H1 (cell line): Measurements from ENCODE around the gene MACIR. TPM values are rescaled to one million over a fixed set of nuclear protein-coding genes. Genes with fewer than 3 reads are reported as not detected.

Source experiments
- CTCF ChIA-PET: fragments of 300-600 bp; sonication (Branson Sonifier 250); formaldehyde crosslinking; loops from one replicate; lab custom pipeline; 2021; ENCODE audit not compliant: partially characterized antibody; lab: Charles Lee
- POLR2A ChIA-PET: fragments of 300-600 bp; sonication (Branson Sonifier 250); formaldehyde crosslinking; loops from one replicate; lab custom pipeline; 2021; ENCODE audit warnings: inconsistent platforms; ENCODE audit not compliant: partially characterized antibody; lab: Charles Lee
- DNase-seq, 2 experiments: peaks; one replicate each; pipeline versions ENCODE4 v3.0.0 to v3.0.0-alpha.2; 2010 to 2022; ENCODE audit warnings: low spot score in 2 of 2, low read depth in 1 of 2, mixed read lengths in 1 of 2
- FAIRE-seq: peaks from 2 replicates; lab custom pipeline; 2011; peaks lifted over from hg19 to GRCh38; lab: Jason Lieb, UNC
- H2AFZ ChIP-seq: 2 replicates; pipeline ENCODE4 v1.8.1; 2012; ENCODE audit warnings: low read length, inconsistent platforms
- H2AK5ac ChIP-seq: 2 replicates; pipeline ENCODE4 v1.6.1; 2013; ENCODE audit warnings: low read depth, low read length
- H2BK120ac ChIP-seq: replicated peaks from 2 replicates; pipeline ENCODE3; 2013; ENCODE audit warnings: low read depth, low read length, inconsistent platforms
- H2BK12ac ChIP-seq: 2 replicates; pipeline ENCODE4 v1.6.1; 2013; ENCODE audit warnings: low read depth, low read length
- H2BK15ac ChIP-seq: 2 replicates; pipeline ENCODE4 v1.6.1; 2013; ENCODE audit warnings: low read length
- H2BK20ac ChIP-seq: 2 replicates; pipeline ENCODE4 v1.6.1; 2013; ENCODE audit warnings: low read length
- H2BK5ac ChIP-seq: 2 replicates; pipeline ENCODE4 v1.6.1; 2013; ENCODE audit warnings: low read depth, low read length
- H3K14ac ChIP-seq: 2 replicates; pipeline ENCODE4 v1.6.1; 2013; ENCODE audit warnings: inconsistent platforms; ENCODE audit not compliant: insufficient read length
- H3K18ac ChIP-seq: 2 replicates; pipeline ENCODE4 v1.6.1; 2013; ENCODE audit warnings: low read length; ENCODE audit errors: extremely low read depth
- H3K23ac ChIP-seq: 2 replicates; pipeline ENCODE4 v1.6.1; 2013; ENCODE audit warnings: inconsistent platforms; ENCODE audit not compliant: insufficient read length
- H3K23me2 ChIP-seq: 2 replicates; pipeline ENCODE4 v1.6.1; 2013; ENCODE audit warnings: low read depth, low read length
- H3K27ac ChIP-seq: 2 replicates; pipeline ENCODE4 v1.6.1; 2011; ENCODE audit warnings: low read depth, low read length, inconsistent platforms
- H3K27me3 ChIP-seq, 4 experiments: replicated peaks in 1 of 4; 1 replicate in 1 of 4; 2 replicates in 3 of 4; pipeline versions ENCODE4 v1.6.1 to v1.8.1; 2011 to 2013; ENCODE audit warnings: low read length in 3 of 4, mild to moderate bottlenecking in 3 of 4, inconsistent platforms in 2 of 4, mixed read lengths in 2 of 4, moderate library complexity in 1 of 4; ENCODE audit not compliant: control insufficient read depth in 3 of 4, insufficient read depth in 3 of 4; ENCODE audit errors: extremely low read depth in 1 of 4
- H3K36me3 ChIP-seq, 4 experiments: 2 replicates each; pipeline versions ENCODE4 v1.6.1 to v1.8.1; 2011 to 2013; ENCODE audit warnings: mild to moderate bottlenecking in 4 of 4, low read length in 3 of 4, moderate library complexity in 2 of 4, control low read depth in 1 of 4, inconsistent platforms in 1 of 4; ENCODE audit not compliant: insufficient read depth in 4 of 4, control insufficient read depth in 2 of 4
- H3K4ac ChIP-seq: replicated peaks from 2 replicates; pipeline ENCODE3; 2013; ENCODE audit warnings: low read length, low read depth, mixed read lengths, inconsistent platforms; ENCODE audit not compliant: insufficient read length
- H3K4me1 ChIP-seq, 4 experiments: replicated peaks in 1 of 4; 1 replicate in 1 of 4; 2 replicates in 3 of 4; pipeline versions ENCODE4 v1.6.1 to v1.8.1; 2011 to 2013; ENCODE audit warnings: low read length in 3 of 4, inconsistent platforms in 2 of 4, mixed read lengths in 1 of 4; ENCODE audit not compliant: insufficient read depth in 4 of 4, control insufficient read depth in 3 of 4
- H3K4me2 ChIP-seq, 2 experiments: 2 replicates each; pipeline versions ENCODE4 v1.6.1 to v1.8.1; 2011 to 2013; ENCODE audit warnings: low read depth in 2 of 2, low read length in 2 of 2, control low read depth in 1 of 2, inconsistent platforms in 1 of 2, mild to moderate bottlenecking in 1 of 2; ENCODE audit not compliant: insufficient read depth in 1 of 2
- H3K4me3 ChIP-seq, 4 experiments: fragments of 200-600, 300-600 bp in 1 of 4; sonication (generic), shearing (Covaris generic), sonication (Bioruptor Twin) in 1 of 4; 2 replicates each; pipeline versions ENCODE4 v1.5.1 to v1.8.1; 2011 to 2016; ENCODE audit warnings: low read length in 4 of 4, low read depth in 3 of 4, control low read depth in 2 of 4, inconsistent platforms in 2 of 4, mild to moderate bottlenecking in 2 of 4, mixed read lengths in 1 of 4, moderate library complexity in 1 of 4; ENCODE audit not compliant: insufficient read depth in 2 of 4; ENCODE audit errors: extremely low read depth in 1 of 4
- H3K56ac ChIP-seq: replicated peaks from 2 replicates; pipeline ENCODE3; 2013; ENCODE audit warnings: low read depth, mild to moderate bottlenecking, mixed read lengths, low read length, inconsistent platforms; ENCODE audit not compliant: insufficient read length
- H3K79me1 ChIP-seq: 2 replicates; pipeline ENCODE4 v1.6.1; 2013; ENCODE audit warnings: low read depth, low read length, control low read depth
- H3K79me2 ChIP-seq, 2 experiments: 2 replicates each; pipeline versions ENCODE4 v1.6.1 to v1.8.1; 2012 to 2013; ENCODE audit warnings: low read length in 2 of 2, mild to moderate bottlenecking in 2 of 2, inconsistent platforms in 1 of 2; ENCODE audit not compliant: insufficient read depth in 2 of 2, control insufficient read depth in 1 of 2
- H3K9ac ChIP-seq, 4 experiments: replicated peaks in 1 of 4; 1 replicate in 1 of 4; 2 replicates in 3 of 4; pipeline versions ENCODE4 v1.6.1 to v1.8.1; 2011 to 2013; ENCODE audit warnings: low read depth in 3 of 4, low read length in 3 of 4, control low read depth in 2 of 4, mild to moderate bottlenecking in 2 of 4, moderate library complexity in 2 of 4, inconsistent platforms in 1 of 4; ENCODE audit errors: extremely low read depth in 1 of 4
- H3K9me3 ChIP-seq, 2 experiments: 2 replicates each; pipeline versions ENCODE4 v1.6.1 to v1.8.1; 2012 to 2013; ENCODE audit warnings: mild to moderate bottlenecking in 2 of 2, moderate library complexity in 2 of 2, control low read depth in 1 of 2, inconsistent platforms in 1 of 2, low read depth in 1 of 2, low read length in 1 of 2, mixed read lengths in 1 of 2; ENCODE audit not compliant: insufficient read depth in 2 of 2
- H4K20me1 ChIP-seq, 2 experiments: replicated peaks in 1 of 2; 2 replicates each; pipeline versions ENCODE3 to v1.8.1; 2011 to 2013; ENCODE audit warnings: inconsistent platforms in 2 of 2, low read length in 2 of 2, mild to moderate bottlenecking in 1 of 2; ENCODE audit not compliant: insufficient read depth in 2 of 2, control insufficient read depth in 1 of 2
- H4K5ac ChIP-seq: 2 replicates; pipeline ENCODE4 v1.6.1; 2013; ENCODE audit warnings: low read length, low read depth, mixed read lengths, inconsistent platforms; ENCODE audit not compliant: insufficient read length
- H4K8ac ChIP-seq: 2 replicates; pipeline ENCODE4 v1.8.0; 2013; ENCODE audit warnings: mild to moderate bottlenecking, moderate library complexity, low read length, inconsistent platforms; ENCODE audit not compliant: insufficient read depth; ENCODE audit errors: extremely low read depth
- H4K91ac ChIP-seq: replicated peaks from 2 replicates; pipeline ENCODE3; 2013; ENCODE audit warnings: low read length, mixed read lengths, inconsistent platforms; ENCODE audit not compliant: insufficient read length
- SP2 ChIP-seq: IDR thresholded peaks from 2 replicates; pipeline ENCODE4 v1.6.1; 2012; ENCODE audit warnings: mild to moderate bottlenecking, low read length, inconsistent platforms
- WGBS, 2 experiments: shearing (Covaris generic) in 1 of 2; methylation state at CpG; one replicate each; pipeline versions ENCODE4 v1.1.6 to v1.1.7; 2013 to 2015; ENCODE audit warnings: low lambda C conversion rate in 2 of 2, mixed read lengths in 2 of 2, inconsistent platforms in 1 of 2, low coverage in 1 of 2, missing lambda C conversion rate in 1 of 2; ENCODE audit not compliant: insufficient replicate concordance in 2 of 2, insufficient coverage in 1 of 2, insufficient read length in 1 of 2; ENCODE audit errors: extremely low coverage in 1 of 2, missing lambda C conversion rate in 1 of 2; 5-methylcytosine and 5-hydroxymethylcytosine counted together
- polyA plus RNA-seq, 7 experiments: library from polyadenylated mRNA; depleted of rRNA in 3 of 7; stranded (reverse) in 5 of 7; unstranded in 2 of 7; fragments of >200 nt in 5 of 7; fragments of 200-250 nt in 2 of 7; gene quantifications; 1 replicate in 5 of 7; 2 replicates in 1 of 7; 4 replicates in 1 of 7; pipeline versions ENCODE4 v1.2.1 to v1.2.3, GENCODE V29; 2011 to 2013; ENCODE audit warnings: missing spikeins in 2 of 7, mixed read lengths in 2 of 7
- total RNA-seq: library from RNA; stranded (reverse); fragmentation: NEBNext Ultra II Directional; extraction: Animal tissue kit (Norgen Biotek cat#: 25700); gene quantifications from 2 replicates; pipeline ENCODE4 v1.2.1, GENCODE V29; 2021

The MACIR gene
- total and polyA plus RNA-seq, 2 of the 8 experiments (the other 6 are each of a cell fraction or from before 2014, with no cell fraction given): 8.0 to 19.2 TPM

GRCh38 chr5:103290846-103291245 is 32.3 kb downstream of the MACIR start:
- ChIA-PET CTCF (interaction anchor here (1.0 kb wide), 1 partner anchor 150 kb away, joined by 5 read pairs; no protein-coding TSS in a partner anchor), POLR2A (no interaction called here)
- H3K4me2 ChIP-seq: no peak overlapping the region
- H2BK5ac ChIP-seq: no peak overlapping the region
- no peak overlapping the region for H3K27ac ChIP-seq
- no peaks in the 10 kb centered on the region for H3K4me1 ChIP-seq
- H3K18ac ChIP-seq: no peak overlapping the region
- TF ChIP-seq SP2: no peak
- H3K4me3 ChIP-seq: no peak overlapping the region
- no peak overlapping the region for H3K56ac ChIP-seq
- no peak overlapping the region for H2BK120ac ChIP-seq
- H3K23ac ChIP-seq: no peak overlapping the region
- H4K5ac ChIP-seq: no peak overlapping the region
- no peaks in the 10 kb centered on the region for H4K20me1 ChIP-seq
- no peak overlapping the region for H3K9ac ChIP-seq
- H2AFZ ChIP-seq: no peak overlapping the region
- no peak overlapping the region for H2AK5ac ChIP-seq
- no peak overlapping the region for H4K8ac ChIP-seq
- no peaks in the 10 kb centered on the region for H3K23me2 ChIP-seq
- FAIRE-seq (no peak), DNase-seq (no peak)
- no peak overlapping the region for H2BK15ac ChIP-seq
- no peaks in the 10 kb centered on the region for H3K27me3 ChIP-seq
- WGBS, 2 experiments: 72% methylated on average over 1 of the region's 1 CpG; no CpG with 5 or more reads in 1 of the 2 experiments
- no peak overlapping the region for H2BK20ac ChIP-seq
- H4K91ac ChIP-seq: no peak overlapping the region
- H3K79me1 ChIP-seq: no peaks in the 10 kb centered on the region
- no peak overlapping the region for H2BK12ac ChIP-seq
- H3K36me3 ChIP-seq: no peaks in the 10 kb centered on the region
- no peak overlapping the region for H3K14ac ChIP-seq
- H3K4ac ChIP-seq: no peak overlapping the region
- H3K9me3 ChIP-seq: no peaks in the 10 kb centered on the region
- no peaks in the 10 kb centered on the region for H3K79me2 ChIP-seq
